ENCODE results near the gene SCFD2. TPM values are rescaled to one million over a fixed set of nuclear protein-coding genes. Genes with fewer than 3 reads are reported as not detected.

The SCFD2 gene
- total and polyA plus RNA-seq, 10 of the 15 experiments (the other 5 are each of a cell fraction or from before 2014, with no cell fraction given) = 4.8 to 37.6 (median 24.9) TPM

GRCh38 chr4:52994567-52994966 is 371.3 kb downstream of the SCFD2 start:
- Histone ChIP-seq H3K4me1 (ENCODE audit: control insufficient read depth, insufficient read depth, low read length) (no peaks in the 10 kb centered on the region), H3K9ac (ENCODE audit: control insufficient read depth, insufficient read depth, low read length) (no peak overlapping the region), H3K4me2 (ENCODE audit: control insufficient read depth, insufficient read depth) (no peak overlapping the region), H4K20me1 (ENCODE audit: control insufficient read depth, insufficient read depth) (no peaks in the 10 kb centered on the region), H2AFZ (ENCODE audit: control insufficient read depth, low read depth, low read length) (no peak overlapping the region), H3K4me3 (no peak overlapping the region), H3K27me3 (replicated peaks in 1 of 2; ENCODE audit: control insufficient read depth in 2 of 2, insufficient read depth in 2 of 2, low read length in 1 of 2) (no peaks in the 10 kb centered on the region), H3K9me3 (replicated peaks; ENCODE audit: control insufficient read depth, insufficient read depth, low read length) (no peaks in the 10 kb centered on the region), H3K36me3 (ENCODE audit: control insufficient read depth in 2 of 2, insufficient read depth in 2 of 2, low read length in 1 of 2) (no peaks in the 10 kb centered on the region), H3K27ac (ENCODE audit: control insufficient read depth, insufficient read depth) (no peak overlapping the region), H3K79me2 (ENCODE audit: control insufficient read depth, insufficient read depth, low read length) (no peaks in the 10 kb centered on the region)
- WGBS (ENCODE audit: insufficient coverage, insufficient replicate concordance, low lambda C conversion rate, missing lambda C conversion rate) = 98% methylated on average over 4 of the region's 4 CpGs
- no peak for FAIRE-seq
- DNase-seq (ENCODE audit: low read depth, low spot score) = no peak
- BruUV-seq (replicated peaks) = no TSS peak
- ChIA-PET POLR2A (no interaction called here), SMC1A (ENCODE audit: uncharacterized antibody, unreplicated experiment) (no interaction called here), CTCF (interaction anchor here (1.3 kb wide), 1 partner anchor 10 kb away, joined by 3 read pairs; no protein-coding TSS in a partner anchor), RAD21 (ENCODE audit: unreplicated experiment) (no interaction called here)
- ATAC-seq = no peak
- intact Hi-C loops (cut with micrococcal nuclease; ENCODE audit: unreplicated experiment) (no loop called here), in situ Hi-C loops (cut with MboI) (no loop called here)
- no peak for TF ChIP-seq RAD51 (IDR thresholded peaks at IDR 0.05)
- no peak for TF ChIP-seq HDAC2 (IDR thresholded peaks at IDR 0.05)
- no peak for TF ChIP-seq EGR1 (IDR thresholded peaks at IDR 0.05; ENCODE audit: borderline replicate concordance in 1 of 2, low read depth in 2 of 2, low read length in 2 of 2)
- TF ChIP-seq, protein P1, sequence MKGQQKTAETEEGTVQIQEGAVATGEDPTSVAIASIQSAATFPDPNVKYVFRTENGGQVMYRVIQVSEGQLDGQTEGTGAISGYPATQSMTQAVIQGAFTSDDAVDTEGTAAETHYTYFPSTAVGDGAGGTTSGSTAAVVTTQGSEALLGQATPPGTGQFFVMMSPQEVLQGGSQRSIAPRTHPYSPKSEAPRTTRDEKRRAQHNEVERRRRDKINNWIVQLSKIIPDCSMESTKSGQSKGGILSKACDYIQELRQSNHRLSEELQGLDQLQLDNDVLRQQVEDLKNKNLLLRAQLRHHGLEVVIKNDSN (IDR thresholded peaks at IDR 0.05; ENCODE audit: borderline replicate concordance, extremely low read length, insufficient read depth, low read depth, low read length) = no peak
- no peak for TF ChIP-seq FOS (IDR thresholded peaks at IDR 0.05; ENCODE audit: borderline replicate concordance, extremely low read depth, insufficient read length)
- TF ChIP-seq PML (IDR thresholded peaks at IDR 0.05; ENCODE audit: low read length) = no peak
- TF ChIP-seq SP1 (IDR thresholded peaks at IDR 0.05; ENCODE audit: low read depth, low read length) = no peak
- no peak for TF ChIP-seq ZBTB40 (IDR thresholded peaks at IDR 0.05; ENCODE audit: borderline replicate concordance)
- TF ChIP-seq IRF4 (IDR thresholded peaks at IDR 0.05; ENCODE audit: low read depth, low read length) = no peak
- TF ChIP-seq ZBTB4 (CRISPR knock-in tag; IDR thresholded peaks at IDR 0.05) = no peak
- no peak for TF ChIP-seq PKNOX1 (IDR thresholded peaks at IDR 0.05)
- no peak for TF ChIP-seq ATF7 (IDR thresholded peaks at IDR 0.05; ENCODE audit: low read depth)
